Upper lobe of right lung (tissue), 1 donor: Measurements from ENCODE around the gene STX8. TPM values are rescaled to one million over a fixed set of nuclear protein-coding genes. Genes with fewer than 3 reads are reported as not detected.

ENCODE experiments used
- ATAC-seq: fragments of 200-7000 bp; cut with Tn5 transposase; one replicate; pipeline ENCODE4 v1.9.1; 2020; ENCODE audit warnings: mild to moderate bottlenecking, moderate library complexity
- DNase-seq: peaks from one replicate; pipeline ENCODE4 v3.0.0-alpha.2; 2020
- H3K27ac ChIP-seq: fragments of 200-600 bp; one replicate; pipeline ENCODE4 v1.8.0; 2022
- H3K27me3 ChIP-seq: fragments of 200-600 bp; one replicate; pipeline ENCODE4 v1.8.0; 2022; ENCODE audit warnings: mild to moderate bottlenecking
- H3K36me3 ChIP-seq: fragments of 200-600 bp; one replicate; pipeline ENCODE4 v1.8.0; 2022
- H3K4me1 ChIP-seq: fragments of 200-600 bp; one replicate; pipeline ENCODE4 v1.8.0; 2022
- H3K4me3 ChIP-seq: fragments of 200-600 bp; one replicate; pipeline ENCODE4 v1.8.0; 2022; ENCODE audit warnings: mild to moderate bottlenecking
- H3K9me3 ChIP-seq: fragments of 200-600 bp; one replicate; pipeline ENCODE4 v1.8.0; 2022
- CTCF ChIP-seq: fragments of 200-600 bp; IDR thresholded peaks from one replicate; pipeline ENCODE4 v1.8.0; 2022; ENCODE audit warnings: antibody characterized with exemption
- intact Hi-C: fragments of 100-400 bp; cut with DNase I; formaldehyde crosslinking; loops from one replicate; pipeline ENCODE4 v1.11.0; 2022
- total RNA-seq: library from RNA; stranded (reverse); fragmentation: NEBNext Ultra II Directional; extraction: Animal tissue kit (Norgen Biotek cat#: 25700); gene quantifications from one replicate; pipeline ENCODE4 v1.2.1, GENCODE V29; 2021
- donor health status: DM: no; HTN: yes; CAD: no; lungs with severe emphysema.

Gene STX8
- total RNA-seq, 1 donor from 2014 or later: 52.5 TPM

GRCh38 chr17:9270921-9271320, 304.7 kb downstream of the STX8 start:
- H3K27ac ChIP-seq: no peak overlapping the region
- no peak for ATAC-seq
- no peak for DNase-seq
- H3K4me3 ChIP-seq: no peak overlapping the region
- TF ChIP-seq CTCF: no peak
- H3K36me3 ChIP-seq: no peaks in the 10 kb centered on the region
- intact Hi-C loops: no loop called here
- H3K4me1 ChIP-seq: no peaks in the 10 kb centered on the region
- no peaks in the 10 kb centered on the region for H3K9me3 ChIP-seq
- H3K27me3 ChIP-seq: no peaks in the 10 kb centered on the region

DNA sequence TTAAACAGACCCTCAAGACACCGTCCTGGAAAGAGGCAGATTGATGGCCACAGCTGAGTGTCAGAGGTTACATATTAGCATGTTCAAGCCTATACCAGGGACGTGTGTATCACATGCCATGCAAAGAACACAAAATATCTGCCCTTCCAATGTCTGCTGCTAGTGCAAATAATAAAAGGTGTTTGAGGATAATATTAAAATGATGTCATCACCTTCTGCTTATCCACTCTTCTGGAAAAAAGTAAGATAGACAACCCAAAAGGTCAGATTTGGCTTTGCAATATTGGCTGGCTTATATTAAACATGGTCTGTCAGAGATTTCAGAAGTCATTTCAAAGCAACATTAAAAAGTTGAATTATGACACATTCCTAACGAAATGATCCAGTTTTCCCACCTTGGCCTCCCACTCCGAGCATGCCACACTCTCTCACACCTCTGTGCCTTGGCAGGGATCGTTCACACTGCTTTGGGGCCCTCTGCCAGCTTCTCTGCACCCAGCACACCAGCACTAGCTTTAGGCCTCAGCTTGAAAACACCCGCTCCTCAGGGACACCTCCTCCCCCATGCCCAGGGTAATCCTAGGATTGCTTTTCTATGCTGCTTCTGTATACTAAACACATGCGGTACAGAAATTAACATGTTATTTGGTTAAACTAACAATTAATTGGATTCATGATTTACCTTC, 306.1 kb downstream of the STX8 start:
- ATAC-seq (no peak), DNase-seq (no peak)
- Histone ChIP-seq H3K4me1 (no peaks in the 10 kb centered on the region), H3K27ac (no peak overlapping the region), H3K27me3 (no peaks in the 10 kb centered on the region), H3K9me3 (no peaks in the 10 kb centered on the region), H3K4me3 (no peak overlapping the region), H3K36me3 (no peaks in the 10 kb centered on the region)
- intact Hi-C loops: no loop called here
- no peak for TF ChIP-seq CTCF

DNA sequence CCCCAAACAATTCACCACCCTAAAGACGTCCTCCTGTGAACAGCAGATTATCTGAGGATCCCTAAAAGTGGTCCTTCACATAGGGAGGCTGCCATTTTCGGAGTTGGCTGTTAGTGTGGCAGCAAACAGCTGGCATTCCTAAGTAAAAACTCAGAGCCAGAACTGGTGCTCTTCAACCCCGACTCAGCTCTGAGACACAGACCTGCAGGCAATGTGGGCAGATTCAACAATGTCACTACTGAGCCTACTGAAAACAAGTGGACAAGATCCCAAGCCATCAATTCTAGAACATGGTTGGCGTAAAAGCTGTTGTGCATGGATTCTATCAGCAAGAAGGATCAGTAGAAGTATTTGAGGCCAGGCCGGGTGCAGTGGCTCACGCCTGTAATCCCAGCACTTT, 307.1 kb downstream of the STX8 start:
- Histone ChIP-seq H3K27ac (no peak overlapping the region), H3K9me3 (no peaks in the 10 kb centered on the region), H3K36me3 (no peaks in the 10 kb centered on the region), H3K27me3 (no peaks in the 10 kb centered on the region), H3K4me1 (no peaks in the 10 kb centered on the region), H3K4me3 (no peak overlapping the region)
- intact Hi-C loops: no loop called here
- DNase-seq: no peak
- no peak for ATAC-seq
- no peak for TF ChIP-seq CTCF

DNA sequence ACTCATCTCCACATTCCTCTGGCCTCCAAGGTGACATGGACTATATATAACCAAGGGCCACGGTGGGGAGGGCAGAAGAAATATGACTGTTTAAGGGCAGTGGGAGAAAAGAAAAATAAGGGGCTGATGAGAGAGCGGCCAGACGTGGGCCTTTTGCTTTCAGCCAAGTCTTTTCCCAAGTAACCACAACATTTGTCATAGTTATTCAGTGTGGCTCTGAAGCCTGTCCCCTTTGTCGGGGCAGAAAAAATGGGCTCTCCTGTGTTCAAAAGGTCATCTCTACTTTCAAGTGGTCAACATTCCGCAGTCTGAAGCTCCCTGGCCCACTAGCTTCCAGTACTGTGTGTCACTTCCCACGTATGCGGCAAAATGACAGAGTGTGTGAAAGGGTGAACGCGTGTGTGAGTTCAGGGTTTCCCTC, 308.9 kb downstream of the STX8 start:
- no peaks in the 10 kb centered on the region for H3K36me3 ChIP-seq
- no peaks in the 10 kb centered on the region for H3K9me3 ChIP-seq
- DNase-seq (no peak), ATAC-seq (no peak)
- TF ChIP-seq CTCF: no peak
- H3K27me3 ChIP-seq: no peaks in the 10 kb centered on the region
- no peak overlapping the region for H3K4me3 ChIP-seq
- no peaks in the 10 kb centered on the region for H3K4me1 ChIP-seq
- intact Hi-C loops: no loop called here
- H3K27ac ChIP-seq: no peak overlapping the region

DNA sequence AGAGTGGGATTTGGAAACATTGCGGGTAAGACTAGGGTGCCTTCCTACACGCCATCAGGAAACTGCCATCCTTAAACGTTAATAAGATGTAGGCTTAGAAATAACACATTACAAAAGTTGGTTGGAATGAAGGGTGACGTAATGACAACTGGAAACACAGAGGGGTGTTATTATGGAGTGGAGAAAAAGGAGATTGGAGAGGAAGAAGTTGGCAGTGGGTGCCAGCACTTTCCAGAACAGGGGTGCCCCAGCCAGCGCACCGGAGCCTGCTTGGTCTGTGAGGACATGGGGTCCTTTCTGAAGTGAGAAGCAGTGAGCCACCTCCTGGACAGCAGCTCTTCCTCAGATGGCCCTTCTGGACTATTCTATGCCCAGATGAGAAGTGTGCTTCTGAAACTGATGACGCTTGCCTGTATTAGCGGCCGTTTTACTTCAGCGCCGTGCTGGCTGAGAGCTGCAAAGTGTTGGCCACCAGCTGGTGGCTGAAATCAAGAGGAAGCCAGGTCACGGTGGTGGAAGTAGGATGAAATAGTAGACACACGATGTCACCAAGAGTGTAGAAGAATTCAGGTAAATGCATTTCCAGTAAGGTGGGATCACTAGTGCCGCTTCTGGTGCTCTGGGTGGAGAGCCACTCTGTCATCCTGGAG, 309.5 kb downstream of the STX8 start:
- H3K9me3 ChIP-seq: no peaks in the 10 kb centered on the region
- H3K4me1 ChIP-seq: no peaks in the 10 kb centered on the region
- DNase-seq (no peak), ATAC-seq (no peak)
- H3K27ac ChIP-seq: no peak overlapping the region
- no peaks in the 10 kb centered on the region for H3K27me3 ChIP-seq
- intact Hi-C loops: no loop called here
- no peaks in the 10 kb centered on the region for H3K36me3 ChIP-seq
- no peak for TF ChIP-seq CTCF
- H3K4me3 ChIP-seq: no peak overlapping the region
